CD4-positive, alpha-beta T cell treated with Interleukin-21 for 1 hour (primary cell): ENCODE data around the gene SNX13.
A peak's percentile ranks its signal among the peaks of the same experiment; 100 is the strongest.

Experiments
- DNase-seq: peaks from one replicate; pipeline ENCODE4 v3.0.0-alpha.2; 2020

Gene SNX13

DNA sequence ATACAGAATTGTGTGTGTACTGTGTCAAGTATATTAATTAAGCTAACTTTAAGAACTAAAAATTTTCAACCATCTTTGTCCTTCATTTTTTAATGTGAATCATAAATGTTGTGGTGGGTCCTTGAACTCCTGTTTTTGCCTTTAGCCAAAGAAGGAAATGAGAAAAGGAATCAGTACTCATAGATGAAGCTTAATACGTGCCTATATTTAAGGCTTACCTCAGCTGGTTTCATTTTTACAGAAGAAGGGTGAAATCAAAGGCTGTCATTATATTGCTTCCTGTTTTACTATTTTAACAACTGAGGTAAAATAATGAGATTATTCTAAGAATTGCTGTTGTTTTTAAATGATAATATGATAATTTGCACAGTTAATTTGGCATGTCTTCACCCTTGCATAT lies 6.3 kb upstream of the SNX13 start:
- peak; percentile 22 for DNase-seq

DNA sequence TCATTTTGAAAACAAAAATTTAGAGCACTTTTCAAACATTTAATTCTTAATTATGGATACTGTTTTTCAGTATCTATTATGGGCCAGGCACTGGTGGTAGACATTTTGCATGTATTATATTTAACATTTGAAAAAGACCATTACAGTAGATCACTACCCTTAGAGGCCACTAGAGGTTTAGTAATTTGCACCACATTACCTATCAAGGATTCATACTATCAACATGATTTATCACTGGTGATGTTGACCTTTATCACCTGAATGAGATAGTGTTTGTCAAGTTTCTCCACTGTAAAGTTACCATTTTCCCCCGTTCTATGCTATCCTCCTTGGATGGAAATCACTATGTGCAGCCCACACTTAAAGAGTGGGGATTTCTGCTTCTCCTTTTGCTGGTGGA lies 4.4 kb upstream of the SNX13 start:
- DNase-seq: no peak

DNA sequence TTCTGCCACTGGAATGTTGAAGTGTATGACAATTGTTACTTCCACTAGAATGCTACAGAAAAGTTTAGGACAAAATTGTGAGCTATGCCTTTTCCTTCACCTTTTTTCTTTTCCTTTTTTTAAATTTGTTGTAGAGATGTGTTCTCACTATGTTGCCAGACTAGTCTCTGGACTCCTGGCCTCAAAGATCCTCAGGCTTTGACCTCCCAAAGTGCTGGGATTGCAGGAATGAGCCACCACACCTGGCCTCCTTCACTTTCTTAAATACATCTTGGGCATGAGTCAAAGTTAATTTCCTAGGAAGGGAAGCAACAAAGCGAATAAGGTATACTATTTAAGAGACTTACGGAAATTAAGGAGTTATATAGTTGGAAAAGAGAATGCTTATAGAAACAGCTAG lies 2.7 kb upstream of the SNX13 start:
- DNase-seq: no peak

- DNase-seq: no peak
Measured at GRCh38 chr7:17942231-17942630, 1.9 kb upstream of the SNX13 start.

- DNase-seq: peak; percentile 27
Measured at GRCh38 chr7:17940951-17941431, 697 bp upstream of the SNX13 start.

DNA sequence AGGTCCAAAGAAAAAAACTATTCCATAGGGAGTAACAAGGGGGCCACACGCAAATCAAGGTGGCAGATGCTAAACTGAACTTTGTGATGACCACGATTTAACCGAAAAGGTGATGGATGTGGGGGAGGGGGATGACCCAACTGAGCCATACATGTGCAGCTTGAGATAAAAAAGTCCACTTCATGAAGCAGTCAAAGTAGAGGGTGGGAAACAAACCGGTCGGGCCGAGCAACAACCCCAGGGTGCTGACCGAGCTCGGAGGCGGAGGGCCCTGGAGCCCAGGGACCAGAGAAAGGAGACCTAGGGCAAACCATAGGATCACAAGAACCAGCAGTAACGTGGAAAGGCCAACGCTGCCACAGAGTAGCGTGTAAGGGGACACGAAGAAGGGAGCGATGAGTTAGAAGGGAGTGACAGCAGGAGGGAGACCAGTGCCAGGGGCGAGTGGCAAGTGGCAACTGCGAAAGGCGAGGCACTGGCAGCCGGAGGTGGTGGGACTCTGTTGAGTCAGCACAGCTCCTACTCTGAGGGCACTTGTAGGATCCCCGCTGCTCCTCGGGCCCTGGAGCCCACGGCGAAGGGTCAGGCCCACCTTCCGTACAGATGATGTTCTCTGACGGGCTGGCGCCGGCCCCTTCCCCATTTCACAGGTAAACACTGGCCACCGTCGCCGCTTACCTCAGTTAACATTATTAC lies 540 bp downstream of the SNX13 start:
- DNase-seq: peak; percentile 49

DNA sequence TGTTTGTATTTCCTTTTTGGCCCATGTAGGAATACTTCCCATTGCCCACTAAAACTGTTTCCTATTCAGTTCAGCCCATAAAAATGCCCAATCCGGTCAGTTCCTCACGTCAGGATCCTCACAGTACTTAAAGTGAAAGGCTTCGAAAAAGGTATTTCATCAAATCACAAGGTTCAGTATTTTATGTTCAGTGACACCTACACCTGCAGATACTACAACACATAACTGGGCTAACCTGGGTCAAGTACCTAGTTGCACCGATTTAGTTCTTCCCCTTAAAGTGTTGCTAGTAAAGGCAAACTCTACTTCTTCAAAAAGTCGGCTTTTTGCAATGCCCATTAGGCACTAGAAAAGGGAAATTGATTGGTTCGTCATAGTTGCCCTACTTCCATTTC lies 1.1 kb downstream of the SNX13 start:
- DNase-seq: no peak

DNA sequence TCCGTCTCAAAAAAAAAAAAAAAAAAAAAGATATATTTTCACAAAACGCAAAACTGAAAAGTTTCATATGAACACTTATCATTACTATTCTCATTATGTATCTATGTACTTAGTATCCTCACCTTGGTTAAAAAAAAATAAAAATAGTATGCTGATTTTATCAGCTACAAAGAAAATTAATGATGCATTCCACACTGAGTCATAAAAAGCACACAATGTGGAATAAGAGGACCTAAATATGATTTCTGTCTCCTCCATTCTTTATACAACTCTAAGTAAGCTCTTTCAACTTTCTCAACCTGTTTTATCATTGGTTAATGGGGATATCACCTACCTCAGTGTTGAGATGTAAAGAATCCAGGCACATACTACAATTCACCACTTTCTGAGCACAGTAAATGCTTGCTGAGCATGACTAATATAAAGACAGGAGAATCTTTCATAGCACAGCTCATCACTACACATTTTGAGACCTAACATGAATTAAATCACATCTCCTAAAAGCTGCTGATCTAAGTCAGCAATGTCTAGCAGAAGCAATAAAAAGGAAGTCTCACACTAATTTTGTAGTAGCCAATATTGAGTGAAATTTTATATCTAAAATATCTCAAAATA lies 2.7 kb downstream of the SNX13 start:
- no peak for DNase-seq

DNA sequence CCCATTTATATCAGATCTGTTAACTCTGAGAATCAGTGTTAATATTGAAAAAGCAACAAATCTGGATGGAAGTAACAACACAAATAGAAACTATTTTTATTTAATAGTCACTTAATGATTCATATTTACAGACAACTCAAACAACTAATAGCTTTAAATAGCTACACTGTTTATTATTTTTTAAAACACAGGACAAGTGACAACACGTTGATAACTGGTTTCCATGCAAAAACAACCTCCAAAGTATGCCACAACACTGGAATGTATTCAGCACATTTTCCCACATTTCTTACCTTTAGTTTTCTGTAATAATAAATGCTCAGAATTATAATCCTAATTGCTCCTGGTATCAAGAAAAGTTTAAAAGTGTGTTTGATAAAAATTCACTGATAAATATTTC lies 4.0 kb downstream of the SNX13 start:
- no peak for DNase-seq

DNA sequence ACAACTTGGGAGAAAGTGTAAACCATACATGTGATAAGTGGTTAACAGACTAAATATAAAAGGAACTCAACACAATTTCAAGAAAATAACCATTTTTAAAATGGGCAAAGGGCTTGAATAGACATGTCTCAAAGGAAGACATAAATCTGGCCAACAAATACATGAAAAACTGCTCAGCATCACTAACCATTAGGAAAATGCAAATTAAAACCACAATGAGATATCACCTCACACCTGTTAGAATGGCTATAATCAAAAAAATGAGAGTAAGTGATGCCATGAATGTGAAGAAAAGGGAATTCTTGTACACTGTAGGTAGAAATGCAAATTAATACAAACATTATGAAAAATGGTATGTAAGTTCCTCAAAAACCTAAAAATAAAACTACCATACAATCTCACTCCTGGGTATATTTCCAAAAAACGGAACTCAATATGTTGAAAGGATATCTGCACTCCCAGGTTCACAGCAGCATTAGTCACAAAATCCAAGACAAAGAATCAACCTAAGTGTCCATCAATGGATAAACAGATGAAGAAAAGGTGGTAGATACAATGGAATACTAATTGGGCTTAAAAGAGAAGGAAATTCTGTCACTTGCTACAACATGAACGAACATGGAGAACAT lies 5.6 kb downstream of the SNX13 start:
- DNase-seq: no peak

- DNase-seq: no peak
Measured at GRCh38 chr7:17934094-17934493, 6.2 kb downstream of the SNX13 start.

DNA sequence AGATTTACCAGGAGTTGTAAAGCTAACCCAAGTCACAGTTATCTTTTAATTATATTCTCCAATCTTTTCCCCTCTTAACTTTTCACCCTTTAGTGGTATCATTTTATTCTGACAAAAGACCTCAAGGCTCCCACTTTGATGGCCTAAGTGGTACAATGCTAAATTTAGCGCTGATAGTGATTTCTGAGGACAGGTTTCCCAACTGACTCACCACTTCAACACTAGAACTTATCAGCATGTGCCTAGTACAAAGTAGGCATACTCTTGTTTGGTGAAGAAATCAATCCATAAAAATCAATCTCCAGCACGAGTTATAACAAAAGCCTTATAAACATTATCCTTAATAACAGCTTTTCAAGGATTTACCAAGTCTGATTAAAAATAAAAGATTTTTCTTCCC lies 7.5 kb downstream of the SNX13 start:
- DNase-seq: no peak

GRCh38 chr7:17931069-17931468 lies 9.2 kb downstream of the SNX13 start:
- DNase-seq: no peak

DNA sequence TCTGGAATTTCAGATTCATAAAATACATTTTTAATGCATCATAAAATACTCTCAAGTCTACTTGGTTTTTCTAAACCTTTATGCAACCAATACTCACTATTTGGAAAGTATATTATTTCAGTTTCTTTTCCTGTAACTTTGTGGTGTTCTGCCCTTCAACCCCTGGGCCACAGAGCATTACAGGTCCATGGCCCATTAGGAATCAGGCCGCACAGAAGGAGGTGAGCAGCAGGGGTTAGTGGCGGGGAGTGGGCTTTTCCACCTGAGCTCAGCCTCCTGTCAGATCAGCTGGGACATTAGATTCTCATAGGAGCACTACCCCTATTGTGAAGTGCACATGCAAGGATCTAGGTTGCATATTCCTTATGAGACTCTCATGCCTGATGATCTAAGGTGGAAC lies 9.7 kb downstream of the SNX13 start:
- DNase-seq: no peak

GRCh38 chr7:17929647-17930395 lies 10.5 kb downstream of the SNX13 start:
- DNase-seq: no peak

- DNase-seq: no peak
Measured at GRCh38 chr7:17928055-17928454, 12.2 kb downstream of the SNX13 start.

DNA sequence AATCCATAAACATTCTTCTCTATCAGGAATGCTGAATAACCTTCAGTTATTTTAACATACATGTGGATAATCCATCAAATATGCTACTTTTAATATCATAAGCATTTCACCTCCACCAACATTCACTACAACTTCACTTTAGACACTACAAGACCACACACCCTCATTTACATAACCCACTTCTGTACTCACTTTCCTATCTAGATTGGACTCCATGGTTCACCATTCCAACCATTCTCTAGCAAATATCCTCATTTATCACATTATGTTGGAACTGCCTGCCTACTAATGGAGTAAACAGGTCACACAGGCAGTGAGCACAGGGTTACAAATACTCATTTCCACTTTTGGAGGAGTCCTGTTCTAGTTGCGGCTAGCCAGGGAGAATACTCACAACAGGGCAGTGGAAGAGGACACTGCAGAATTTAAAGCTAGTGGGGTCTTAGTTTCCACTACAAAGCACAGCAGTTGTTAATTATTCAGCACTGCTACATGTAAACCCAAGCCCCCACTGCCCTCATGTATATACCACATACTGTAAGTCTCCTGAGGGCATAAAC lies 18.4 kb downstream of the SNX13 start:
- DNase-seq: no peak

DNA sequence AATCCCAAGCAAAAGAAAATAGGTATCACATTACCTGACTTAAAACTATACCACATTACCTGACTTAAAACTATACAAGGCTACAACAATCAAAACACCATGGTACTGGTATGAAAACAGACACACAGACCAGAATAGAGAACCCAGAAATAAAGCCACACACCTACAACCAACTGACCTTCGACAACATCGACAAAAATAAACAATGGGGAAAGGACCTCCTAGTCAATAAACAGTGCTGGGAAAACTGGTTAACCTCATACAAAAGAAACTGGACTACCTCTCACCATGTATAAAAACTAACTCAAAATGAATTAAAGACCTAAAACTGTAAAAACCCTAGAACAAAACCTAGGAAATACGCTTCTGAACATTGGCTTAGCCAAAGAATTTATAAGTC lies 22.5 kb downstream of the SNX13 start:
- no peak for DNase-seq

DNA sequence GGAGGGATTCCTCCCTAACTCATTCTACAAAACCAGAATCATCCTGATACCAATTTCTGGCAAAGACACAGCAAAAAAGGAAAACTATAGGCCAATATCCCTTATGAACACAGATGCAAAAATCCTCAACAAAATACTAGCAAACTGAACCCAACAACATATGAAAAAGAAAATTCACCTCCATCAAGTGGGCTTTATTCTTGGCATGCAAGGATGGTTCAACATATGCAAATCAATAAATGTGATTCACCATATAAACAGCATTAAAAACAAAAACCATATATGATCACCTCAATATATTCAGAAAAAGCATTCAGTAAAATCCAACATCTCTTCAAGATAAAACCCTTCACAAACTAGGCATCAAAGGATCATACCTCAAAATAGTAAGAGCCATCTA lies 23.5 kb downstream of the SNX13 start:
- DNase-seq: no peak

GRCh38 chr7:17915796-17916195 lies 24.5 kb downstream of the SNX13 start:
- DNase-seq: no peak

- DNase-seq: no peak
Measured at GRCh38 chr7:17915168-17915567, 25.1 kb downstream of the SNX13 start.

GRCh38 chr7:17913250-17913649 lies 27.0 kb downstream of the SNX13 start:
- no peak for DNase-seq

- no peak for DNase-seq
Measured at GRCh38 chr7:17912536-17913235, 27.6 kb downstream of the SNX13 start.
